MM.1S (cell line): ENCODE data around the gene TAOK1.
"Not testable (repeated sequence)": the region's sequence is repeated elsewhere in the genome, so short reads cannot be mapped to it uniquely, and the experiment has no call there.

Source experiments
- DNase-seq: peaks from one replicate; pipeline ENCODE4 v3.0.0-alpha.2; 2015
- H2AFZ ChIP-seq: fragments of 300-600 bp; sonication (generic); 2 replicates; pipeline ENCODE4 v1.6.0; 2016; ENCODE audit warnings: antibody characterized with exemption, low read length
- H3F3A ChIP-seq: fragments of 300-600 bp; sonication (generic); 2 replicates; pipeline ENCODE4 v1.6.1; 2016; ENCODE audit warnings: mild to moderate bottlenecking, antibody characterized with exemption, low read length, moderate library complexity, mixed read lengths; ENCODE audit not compliant: insufficient read depth
- H3K27ac ChIP-seq: fragments of 300-600 bp; sonication (generic); 2 replicates; pipeline ENCODE4 v1.5.1; 2016; ENCODE audit warnings: mild to moderate bottlenecking, low read length
- H3K27me3 ChIP-seq: fragments of 300-600 bp; sonication (generic); replicated peaks from 2 replicates; pipeline ENCODE4 v1.6.0; 2016; ENCODE audit warnings: low read length; ENCODE audit not compliant: insufficient read depth
- H3K36me3 ChIP-seq: fragments of 300-600 bp; sonication (generic); replicated peaks from 2 replicates; pipeline ENCODE4 v1.6.1; 2016; ENCODE audit warnings: mild to moderate bottlenecking, low read length, mixed read lengths; ENCODE audit not compliant: insufficient read depth
- H3K4me1 ChIP-seq: fragments of 300-600 bp; sonication (generic); 2 replicates; pipeline ENCODE4 v1.6.1; 2016; ENCODE audit warnings: low read length, mixed read lengths
- H3K4me2 ChIP-seq: fragments of 300-600 bp; sonication (generic); 2 replicates; pipeline ENCODE4 v1.6.0; 2016; ENCODE audit warnings: low read depth, low read length
- H3K4me3 ChIP-seq: fragments of 300-600 bp; sonication (generic); 2 replicates; pipeline ENCODE4 v1.5.1; 2016; ENCODE audit warnings: low read length, mixed read lengths
- H3K79me2 ChIP-seq: fragments of 300-600 bp; sonication (generic); 2 replicates; pipeline ENCODE4 v1.6.1; 2016; ENCODE audit warnings: mixed run types, low read length, mixed read lengths
- H3K9ac ChIP-seq: fragments of 300-600 bp; sonication (generic); 2 replicates; pipeline ENCODE4 v1.6.1; 2016; ENCODE audit warnings: low read length, mixed read lengths
- H3K9me2 ChIP-seq: fragments of 300-600 bp; sonication (generic); replicated peaks from 2 replicates; pipeline ENCODE4 v1.6.1; 2016; ENCODE audit warnings: mild to moderate bottlenecking, low read length, mixed read lengths; ENCODE audit not compliant: insufficient read depth
- H3K9me3 ChIP-seq: fragments of 300-600 bp; sonication (generic); replicated peaks from 2 replicates; pipeline ENCODE4 v1.6.1; 2016; ENCODE audit warnings: mild to moderate bottlenecking, low read length, mixed read lengths; ENCODE audit not compliant: insufficient read depth
- H4K20me1 ChIP-seq: fragments of 300-600 bp; sonication (generic); 2 replicates; pipeline ENCODE4 v1.6.1; 2016; ENCODE audit warnings: mild to moderate bottlenecking, low read length, moderate library complexity, mixed read lengths; ENCODE audit not compliant: insufficient read depth
- EZH2 ChIP-seq: fragments of 300-600 bp; sonication (generic); optimal IDR thresholded peaks from 2 replicates; pipeline ENCODE3; 2017; ENCODE audit warnings: low read depth, mild to moderate bottlenecking, antibody characterized with exemption, low read length, mixed read lengths
- EZH2phosphoT487 ChIP-seq: fragments of 300-600 bp; sonication (generic); IDR thresholded peaks from 2 replicates; pipeline ENCODE4 v1.6.1; 2018; ENCODE audit warnings: antibody characterized with exemption, low read length
- TF ChIP-seq, protein P1 (sequence below): fragments of 300-600 bp; sonication (generic); IDR thresholded peaks from 2 replicates; pipeline ENCODE4 v1.5.1; 2016; ENCODE audit warnings: antibody characterized with exemption, low read length, mixed read lengths

Gene TAOK1

DNA sequence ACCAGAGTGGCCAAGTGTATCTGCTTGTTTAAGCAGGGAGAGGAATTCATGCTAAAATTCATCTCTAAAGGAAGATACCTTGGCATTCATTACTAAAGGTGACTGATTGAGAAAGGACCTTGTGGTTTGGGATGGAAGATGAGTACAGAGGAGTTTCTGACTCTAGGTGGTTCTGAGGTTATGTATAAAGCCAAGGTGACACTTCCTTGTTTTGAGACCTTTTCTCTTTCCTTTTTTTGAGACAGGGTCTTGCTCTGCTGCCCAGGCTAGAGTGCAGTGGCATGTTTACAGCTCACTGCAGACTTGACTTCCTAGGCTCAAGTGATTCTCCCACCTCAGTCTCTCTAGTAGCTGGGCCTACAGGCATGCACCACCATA is 167.6 kb downstream of the TAOK1 start:
- TF ChIP-seq EZH2 (no peak), EZH2phosphoT487 (no peak)
- TF ChIP-seq, protein P1, sequence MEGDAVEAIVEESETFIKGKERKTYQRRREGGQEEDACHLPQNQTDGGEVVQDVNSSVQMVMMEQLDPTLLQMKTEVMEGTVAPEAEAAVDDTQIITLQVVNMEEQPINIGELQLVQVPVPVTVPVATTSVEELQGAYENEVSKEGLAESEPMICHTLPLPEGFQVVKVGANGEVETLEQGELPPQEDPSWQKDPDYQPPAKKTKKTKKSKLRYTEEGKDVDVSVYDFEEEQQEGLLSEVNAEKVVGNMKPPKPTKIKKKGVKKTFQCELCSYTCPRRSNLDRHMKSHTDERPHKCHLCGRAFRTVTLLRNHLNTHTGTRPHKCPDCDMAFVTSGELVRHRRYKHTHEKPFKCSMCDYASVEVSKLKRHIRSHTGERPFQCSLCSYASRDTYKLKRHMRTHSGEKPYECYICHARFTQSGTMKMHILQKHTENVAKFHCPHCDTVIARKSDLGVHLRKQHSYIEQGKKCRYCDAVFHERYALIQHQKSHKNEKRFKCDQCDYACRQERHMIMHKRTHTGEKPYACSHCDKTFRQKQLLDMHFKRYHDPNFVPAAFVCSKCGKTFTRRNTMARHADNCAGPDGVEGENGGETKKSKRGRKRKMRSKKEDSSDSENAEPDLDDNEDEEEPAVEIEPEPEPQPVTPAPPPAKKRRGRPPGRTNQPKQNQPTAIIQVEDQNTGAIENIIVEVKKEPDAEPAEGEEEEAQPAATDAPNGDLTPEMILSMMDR, result no peak
- H3K4me3 ChIP-seq, result no peak overlapping the region
- H3K27me3 ChIP-seq, result no peaks in the 10 kb centered on the region
- DNase-seq, result no peak
- peaks cover 11% of the 10 kb centered on the region; the same call in 1 of the 2 replicates for H3F3A ChIP-seq
- H4K20me1 ChIP-seq, result no peaks in the 10 kb centered on the region
- H3K4me1 ChIP-seq, result peaks cover 5% of the 10 kb centered on the region; the same call in 1 of the 2 replicates
- H3K9ac ChIP-seq, result no peak overlapping the region
- H3K79me2 ChIP-seq, result no peaks in the 10 kb centered on the region
- H2AFZ ChIP-seq, result no peak overlapping the region
- no peaks in the 10 kb centered on the region for H3K9me2 ChIP-seq
- H3K4me2 ChIP-seq, result no peak overlapping the region
- H3K27ac ChIP-seq, result no peak overlapping the region
- H3K9me3 ChIP-seq, result no peaks in the 10 kb centered on the region
- H3K36me3 ChIP-seq, result no peaks in the 10 kb centered on the region

DNA sequence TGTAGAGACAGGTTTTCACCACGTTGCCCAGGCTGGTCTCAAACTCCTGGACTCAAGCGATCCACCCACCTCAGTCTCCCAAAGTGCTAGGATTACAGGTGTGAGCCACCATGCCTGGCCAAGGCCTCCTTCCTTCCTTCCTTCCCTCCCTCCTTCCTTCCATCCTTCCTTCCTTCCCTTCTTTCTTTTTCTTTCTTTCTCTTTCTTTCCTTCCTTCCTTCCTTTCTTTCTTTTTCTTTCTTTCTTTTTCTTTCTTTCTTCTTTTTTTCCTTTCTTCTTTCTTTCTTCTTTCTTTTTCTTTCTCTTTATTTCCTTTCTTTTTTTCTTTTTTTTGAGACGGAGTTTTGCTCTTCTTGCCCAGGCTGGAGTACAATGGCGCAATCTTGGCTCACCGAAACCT is 168.0 kb downstream of the TAOK1 start:
- not testable (repeated sequence) for H3K9me2 ChIP-seq, H3K36me3 ChIP-seq, H3K27me3 ChIP-seq, H3K4me1 ChIP-seq, H3K79me2 ChIP-seq, H4K20me1 ChIP-seq, H3K4me2 ChIP-seq, H3K4me3 ChIP-seq, DNase-seq, H3K9me3 ChIP-seq, H2AFZ ChIP-seq, H3K9ac ChIP-seq, H3K27ac ChIP-seq
- peaks cover 11% of the 10 kb centered on the region; the same call in 1 of the 2 replicates for H3F3A ChIP-seq

DNA sequence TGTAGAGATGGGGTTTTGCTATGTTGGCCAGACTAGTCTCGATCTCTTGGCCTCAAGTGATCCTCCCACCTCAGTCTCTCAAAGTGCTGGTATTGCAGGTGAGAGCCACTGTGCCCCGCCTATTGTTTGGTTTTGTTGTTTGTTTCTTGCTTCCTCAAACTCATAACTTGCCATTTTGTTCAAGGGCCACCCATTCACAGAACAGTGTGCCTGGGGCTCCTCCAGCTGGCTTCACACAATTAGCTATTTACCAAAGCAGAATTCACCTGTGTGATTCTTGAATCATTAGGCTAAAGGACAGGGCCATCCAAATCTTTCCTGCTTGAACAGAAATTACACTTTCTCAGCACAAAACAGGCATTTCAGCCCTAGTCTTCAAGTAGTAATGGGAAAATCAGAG is 169.5 kb downstream of the TAOK1 start:
- H3K27ac ChIP-seq, result no peak overlapping the region
- H3K9ac ChIP-seq, result no peak overlapping the region
- H4K20me1 ChIP-seq, result no peaks in the 10 kb centered on the region
- no peaks in the 10 kb centered on the region for H3K27me3 ChIP-seq
- no peak overlapping the region for H2AFZ ChIP-seq
- peak overlapping the region; percentile 23; the same call in 1 of the 2 replicates for H3K4me2 ChIP-seq
- TF ChIP-seq, protein P1, result no peak
- TF ChIP-seq EZH2 (no peak), EZH2phosphoT487 (no peak)
- H3K9me2 ChIP-seq, result no peaks in the 10 kb centered on the region
- peaks cover 12% of the 10 kb centered on the region for H3K4me1 ChIP-seq
- no peak overlapping the region for H3K4me3 ChIP-seq
- no peaks in the 10 kb centered on the region for H3K9me3 ChIP-seq
- H3F3A ChIP-seq, result peaks cover 11% of the 10 kb centered on the region; the same call in 1 of the 2 replicates
- DNase-seq, result no peak
- no peaks in the 10 kb centered on the region for H3K36me3 ChIP-seq
- peaks cover 10% of the 10 kb centered on the region for H3K79me2 ChIP-seq

DNA sequence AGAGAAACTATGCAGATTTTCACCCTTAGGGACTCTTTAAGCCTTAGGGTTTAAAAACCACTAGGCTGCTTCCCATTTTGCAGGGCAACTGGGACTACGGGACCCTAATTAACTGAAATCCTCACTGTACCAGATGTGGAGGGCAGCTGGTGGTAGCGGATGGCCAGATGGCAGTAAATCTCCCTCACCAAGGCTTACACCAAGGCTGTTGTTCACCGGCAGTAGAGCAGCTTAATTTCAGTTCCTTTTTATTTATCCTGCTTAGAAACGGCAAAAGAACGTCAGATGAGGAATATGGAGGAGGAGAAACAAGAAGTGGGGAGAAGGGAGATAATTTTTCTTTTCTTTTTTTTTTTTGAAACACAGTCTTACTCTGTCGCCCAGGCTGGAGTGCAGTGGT is 170.2 kb downstream of the TAOK1 start:
- peak overlapping the region; percentile 23 for H3K4me2 ChIP-seq
- peak; percentile 11 for DNase-seq
- no peaks in the 10 kb centered on the region for H3K27me3 ChIP-seq
- TF ChIP-seq EZH2phosphoT487, result no peak
- TF ChIP-seq, protein P1, result no peak
- no peak for TF ChIP-seq EZH2
- H3K9ac ChIP-seq, result no peak overlapping the region; the same call in 1 of the 2 replicates
- peaks cover 15% of the 10 kb centered on the region for H3K4me1 ChIP-seq
- H3K9me3 ChIP-seq, result no peaks in the 10 kb centered on the region
- peaks cover 14% of the 10 kb centered on the region for H3K79me2 ChIP-seq
- no peak overlapping the region for H2AFZ ChIP-seq
- H3K9me2 ChIP-seq, result no peaks in the 10 kb centered on the region
- no peaks in the 10 kb centered on the region for H4K20me1 ChIP-seq
- peaks cover 12% of the 10 kb centered on the region; the same call in 1 of the 2 replicates for H3F3A ChIP-seq
- peak overlapping the region; percentile 6; the same call in 1 of the 2 replicates for H3K4me3 ChIP-seq
- H3K27ac ChIP-seq, result peak overlapping the region; percentile 8; the same call in 1 of the 2 replicates
- no peaks in the 10 kb centered on the region for H3K36me3 ChIP-seq
